ENCODE measurements around the gene OLFM2.
"Not testable (repeated sequence)": the region's sequence is repeated elsewhere in the genome, so short reads cannot be mapped to it uniquely, and the experiment has no call there.

The OLFM2 gene

GRCh38 chr19:9848060-9848459, 88.3 kb downstream of the OLFM2 start:
- Histone ChIP-seq H3K36me3 (ENCODE audit: insufficient read depth) (no peaks in the 10 kb centered on the region), H2AFZ (ENCODE audit: low read depth) (no peak overlapping the region), H3K9ac (no peak overlapping the region), H3K27ac (no peak overlapping the region), H3K4me3 (IDR thresholded peaks at IDR 0.05; ENCODE audit: insufficient read depth, low read depth, low read length) (no peak overlapping the region), H3K4me1 (ENCODE audit: low read depth, poor library complexity, severe bottlenecking) (no peaks in the 10 kb centered on the region), H3K27me3 (ENCODE audit: insufficient read depth, low read depth) (no peaks in the 10 kb centered on the region), H4K20me1 (ENCODE audit: insufficient read depth) (no peaks in the 10 kb centered on the region), H3K79me2 (ENCODE audit: insufficient read depth, low read depth) (no peaks in the 10 kb centered on the region), H3K4me2 (no peak overlapping the region)
- TF ChIP-seq, protein P1, sequence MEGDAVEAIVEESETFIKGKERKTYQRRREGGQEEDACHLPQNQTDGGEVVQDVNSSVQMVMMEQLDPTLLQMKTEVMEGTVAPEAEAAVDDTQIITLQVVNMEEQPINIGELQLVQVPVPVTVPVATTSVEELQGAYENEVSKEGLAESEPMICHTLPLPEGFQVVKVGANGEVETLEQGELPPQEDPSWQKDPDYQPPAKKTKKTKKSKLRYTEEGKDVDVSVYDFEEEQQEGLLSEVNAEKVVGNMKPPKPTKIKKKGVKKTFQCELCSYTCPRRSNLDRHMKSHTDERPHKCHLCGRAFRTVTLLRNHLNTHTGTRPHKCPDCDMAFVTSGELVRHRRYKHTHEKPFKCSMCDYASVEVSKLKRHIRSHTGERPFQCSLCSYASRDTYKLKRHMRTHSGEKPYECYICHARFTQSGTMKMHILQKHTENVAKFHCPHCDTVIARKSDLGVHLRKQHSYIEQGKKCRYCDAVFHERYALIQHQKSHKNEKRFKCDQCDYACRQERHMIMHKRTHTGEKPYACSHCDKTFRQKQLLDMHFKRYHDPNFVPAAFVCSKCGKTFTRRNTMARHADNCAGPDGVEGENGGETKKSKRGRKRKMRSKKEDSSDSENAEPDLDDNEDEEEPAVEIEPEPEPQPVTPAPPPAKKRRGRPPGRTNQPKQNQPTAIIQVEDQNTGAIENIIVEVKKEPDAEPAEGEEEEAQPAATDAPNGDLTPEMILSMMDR (conservative IDR thresholded peaks at IDR 0.05; ENCODE audit: low read depth, low read length), result 0 out of 2 replicates have a peak, but pooled peaks have one; percentile 19

DNA sequence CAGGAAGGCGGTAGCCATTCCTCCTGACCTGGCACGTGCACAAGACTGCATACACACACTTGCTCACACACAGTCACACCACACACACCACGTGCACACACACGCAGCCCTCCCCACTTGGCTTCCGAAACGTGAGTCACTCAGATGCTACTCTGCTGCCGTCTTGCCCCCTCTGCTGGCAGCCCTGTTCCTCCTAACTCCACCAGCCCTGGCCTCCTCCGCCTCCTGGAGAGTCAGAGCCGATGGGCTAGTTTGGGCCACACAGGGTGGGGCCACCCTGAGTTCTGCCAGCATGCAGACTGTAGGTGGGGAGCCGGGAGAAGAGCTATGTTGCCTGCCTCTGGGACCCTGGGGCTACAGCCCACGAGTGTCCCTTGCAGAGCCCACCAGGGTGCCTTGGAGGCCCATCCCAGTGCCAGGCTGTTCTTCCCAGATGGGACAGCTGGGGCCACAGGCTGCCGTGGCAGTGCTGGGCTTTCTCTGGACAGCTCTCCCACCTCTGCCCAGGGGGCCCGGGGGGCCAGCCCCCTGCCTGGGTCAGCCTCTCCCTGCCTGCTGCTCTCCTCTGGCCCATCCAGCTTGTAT, 89.1 kb downstream of the OLFM2 start:
- H3K36me3 ChIP-seq (ENCODE audit: insufficient read depth), result no peaks in the 10 kb centered on the region; the same call in 1 of the 2 replicates
- H2AFZ ChIP-seq (ENCODE audit: low read depth), result no peak overlapping the region

DNA sequence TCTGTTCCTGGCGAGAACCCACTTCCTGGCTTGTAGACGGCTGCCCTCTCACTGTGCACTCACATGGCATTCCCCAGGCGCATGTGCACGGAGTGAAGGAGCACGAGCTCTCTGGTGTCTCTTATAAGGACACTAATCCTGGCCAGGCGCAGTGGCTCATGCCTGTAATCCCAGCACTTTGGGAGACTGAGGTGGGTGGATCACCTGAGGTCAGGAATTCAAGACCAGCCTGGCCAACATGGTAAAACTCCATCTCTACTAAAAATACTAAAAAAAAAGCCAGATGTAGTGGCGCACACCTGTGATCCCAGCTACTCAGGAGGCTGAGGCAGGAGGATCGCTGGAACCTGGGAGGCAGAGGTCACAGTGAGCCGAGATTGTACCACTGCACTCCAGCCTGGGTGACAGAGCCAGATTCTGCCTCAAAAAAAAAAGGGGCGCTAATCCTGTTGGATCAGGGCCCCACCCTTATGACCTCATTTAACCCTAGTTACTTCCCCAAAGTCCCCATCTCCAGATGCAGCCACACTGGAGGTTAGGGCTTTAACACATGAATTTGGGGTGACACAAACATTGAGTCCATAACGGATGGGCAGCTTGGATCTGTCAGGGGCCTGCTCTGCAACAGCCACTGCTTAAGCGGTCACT, 92.6 kb downstream of the OLFM2 start:
- not testable (repeated sequence) for H2AFZ ChIP-seq (ENCODE audit: low read depth); H3K27me3 ChIP-seq (ENCODE audit: insufficient read depth, low read depth); H3K9ac ChIP-seq; H3K4me2 ChIP-seq; H3K4me3 ChIP-seq (IDR thresholded peaks at IDR 0.05; ENCODE audit: insufficient read depth, low read depth, low read length); H3K36me3 ChIP-seq (ENCODE audit: insufficient read depth); H3K79me2 ChIP-seq (ENCODE audit: insufficient read depth, low read depth); H3K27ac ChIP-seq; H4K20me1 ChIP-seq (ENCODE audit: insufficient read depth); H3K4me1 ChIP-seq (ENCODE audit: low read depth, poor library complexity, severe bottlenecking)

More for the DNA sequence above, 89.1 kb downstream of the OLFM2 start:
- no peaks in the 10 kb centered on the region for H3K79me2 ChIP-seq (ENCODE audit: insufficient read depth, low read depth)
- no peaks in the 10 kb centered on the region for H4K20me1 ChIP-seq (ENCODE audit: insufficient read depth)
- no peak overlapping the region for H3K4me2 ChIP-seq
- TF ChIP-seq, protein P1 (conservative IDR thresholded peaks at IDR 0.05; ENCODE audit: low read depth, low read length), result no peak
- H3K27me3 ChIP-seq (ENCODE audit: insufficient read depth, low read depth), result no peaks in the 10 kb centered on the region
- no peaks in the 10 kb centered on the region for H3K4me1 ChIP-seq (ENCODE audit: low read depth, poor library complexity, severe bottlenecking)
- H3K27ac ChIP-seq, result no peak overlapping the region
- H3K4me3 ChIP-seq (IDR thresholded peaks at IDR 0.05; ENCODE audit: insufficient read depth, low read depth, low read length), result no peak overlapping the region
- no peak overlapping the region for H3K9ac ChIP-seq

DNA sequence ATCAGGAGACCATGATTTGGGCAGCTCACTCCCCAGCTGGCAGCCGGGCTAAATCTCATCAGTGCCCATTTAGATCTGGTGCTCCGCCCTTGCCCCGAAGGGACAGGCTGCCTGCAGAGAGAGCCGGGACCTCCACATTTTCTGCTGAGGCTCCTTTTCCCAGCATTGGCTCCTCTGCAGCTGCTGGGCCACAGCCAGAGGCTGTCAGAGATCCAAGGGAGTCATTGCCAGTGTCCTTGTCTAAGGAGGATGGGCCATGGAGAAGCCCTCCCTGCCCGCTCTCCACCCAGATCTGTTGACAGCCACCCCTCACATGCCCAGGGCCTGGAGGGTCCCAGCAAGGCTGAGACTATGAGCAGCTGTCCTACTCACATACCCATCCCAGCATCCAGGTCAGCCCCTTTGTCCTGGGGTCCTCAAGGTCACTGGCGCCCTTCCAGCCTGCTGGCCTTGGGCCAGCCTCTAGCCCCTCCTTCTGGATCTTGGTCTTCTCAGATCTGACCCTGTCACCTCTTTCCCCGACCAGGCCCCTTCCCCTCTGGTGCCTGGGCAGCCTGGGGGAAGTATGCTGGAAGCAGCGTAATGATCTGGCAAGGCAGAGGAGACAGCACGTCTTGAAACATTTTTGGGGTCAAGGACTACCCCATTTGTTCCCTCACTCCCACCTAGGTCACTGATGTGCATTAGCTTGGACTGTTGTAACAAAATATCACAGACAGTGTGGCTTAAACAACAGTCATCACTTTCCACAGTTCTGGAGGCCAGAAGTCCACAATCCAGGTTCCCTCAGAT, 93.3 kb downstream of the OLFM2 start:
- Histone ChIP-seq H3K9ac (no peak overlapping the region), H3K27me3 (ENCODE audit: insufficient read depth, low read depth) (no peaks in the 10 kb centered on the region), H3K27ac (no peak overlapping the region), H2AFZ (ENCODE audit: low read depth) (no peak overlapping the region), H3K79me2 (ENCODE audit: insufficient read depth, low read depth) (0 out of 2 replicates have a peak, but pooled peaks cover 6% of the 10 kb centered on the region), H3K4me2 (no peak overlapping the region), H4K20me1 (ENCODE audit: insufficient read depth) (no peaks in the 10 kb centered on the region), H3K4me1 (ENCODE audit: low read depth, poor library complexity, severe bottlenecking) (no peaks in the 10 kb centered on the region), H3K36me3 (ENCODE audit: insufficient read depth) (peaks cover 7% of the 10 kb centered on the region; the same call in 1 of the 2 replicates), H3K4me3 (IDR thresholded peaks at IDR 0.05; ENCODE audit: insufficient read depth, low read depth, low read length) (no peak overlapping the region)
- TF ChIP-seq, protein P1 (conservative IDR thresholded peaks at IDR 0.05; ENCODE audit: low read depth, low read length), result no peak
